GM18858 (cell line): ENCODE data around the gene CD3D.

ENCODE experiments used
- ATAC-seq: cut with Tn5 transposase; IDR thresholded peaks from one replicate; pipeline ENCODE4 v1.9.1; 2021; ENCODE audit not compliant: unreplicated experiment

The CD3D gene

DNA sequence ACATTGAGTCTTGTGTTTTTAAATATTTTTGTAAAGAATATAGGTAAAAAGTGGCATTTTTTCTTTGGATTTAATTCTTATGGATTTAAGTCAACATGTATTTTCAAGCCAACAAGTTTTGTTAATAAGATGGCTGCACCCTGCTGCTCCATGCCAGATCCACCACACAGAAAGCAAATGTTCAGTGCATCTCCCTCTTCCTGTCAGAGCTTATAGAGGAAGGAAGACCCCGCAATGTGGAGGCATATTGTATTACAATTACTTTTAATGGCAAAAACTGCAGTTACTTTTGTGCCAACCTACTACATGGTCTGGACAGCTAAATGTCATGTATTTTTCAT lies 38.3 kb downstream of the CD3D start:
- no peak for ATAC-seq

GRCh38 chr11:118301600-118302195 lies 40.8 kb downstream of the CD3D start:
- ATAC-seq: no peak

- no peak for ATAC-seq
Measured at GRCh38 chr11:118295815-118296454, 46.6 kb downstream of the CD3D start.

DNA sequence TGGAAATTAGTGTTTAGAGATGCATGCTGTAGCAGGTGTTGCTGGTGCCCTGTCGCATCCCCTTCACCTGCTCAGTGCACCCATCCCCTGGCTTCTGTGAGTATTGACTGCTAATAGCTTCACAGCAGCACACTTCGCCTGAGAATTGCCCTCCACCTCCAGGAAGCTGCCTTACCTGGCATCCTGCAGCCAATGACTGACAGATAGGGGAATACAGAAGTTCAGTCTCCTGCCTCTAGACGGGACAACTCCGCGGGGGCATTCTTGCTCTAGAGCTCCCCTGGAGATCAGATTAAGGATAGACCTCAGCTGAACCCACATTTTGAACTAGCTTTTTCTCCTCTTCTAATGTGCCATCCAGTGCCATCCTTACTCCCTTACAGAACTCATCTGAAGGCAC lies 47.3 kb downstream of the CD3D start:
- ATAC-seq: no peak

DNA sequence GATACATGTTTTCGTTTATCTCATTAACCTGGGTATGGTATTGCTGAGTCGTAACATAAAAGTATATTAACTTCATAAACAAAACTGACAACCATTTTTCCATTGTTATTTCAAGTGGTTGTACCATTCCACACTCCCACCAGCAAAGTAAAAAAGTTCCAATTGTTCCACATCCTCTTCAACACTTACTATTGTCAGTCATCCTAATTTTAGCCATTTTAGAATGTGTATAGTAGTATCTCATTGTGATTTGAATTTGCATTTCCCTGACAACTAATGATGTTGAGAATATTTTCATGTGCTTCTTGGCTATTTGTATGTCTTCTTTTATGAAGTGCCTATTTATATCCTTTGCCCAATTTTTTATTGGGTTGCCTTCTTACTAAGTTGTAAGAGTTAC lies 48.5 kb downstream of the CD3D start:
- ATAC-seq: no peak

- ATAC-seq: no peak
Measured at GRCh38 chr11:118291477-118292135, 50.9 kb downstream of the CD3D start.

DNA sequence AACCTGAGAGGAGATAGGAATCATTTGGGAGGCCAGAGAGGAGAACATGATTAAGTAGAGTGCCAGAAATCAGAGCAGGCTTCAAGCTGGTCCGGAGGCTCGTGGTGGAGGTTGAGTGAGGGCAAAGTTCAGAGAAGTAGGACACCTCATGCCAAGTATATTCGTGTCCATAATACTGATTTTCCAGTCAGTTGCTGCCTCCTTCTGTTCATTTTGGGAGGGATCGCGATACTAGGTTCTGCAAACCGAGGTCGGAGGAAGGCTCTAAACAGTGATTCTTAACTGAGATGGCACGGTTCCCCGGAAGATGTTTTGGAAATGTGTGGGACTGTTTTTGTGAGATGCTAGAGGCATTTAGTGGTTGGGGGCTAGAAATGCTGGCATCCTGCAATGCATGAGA lies 51.6 kb downstream of the CD3D start:
- no peak for ATAC-seq

- no peak for ATAC-seq
Measured at GRCh38 chr11:118289401-118289800, 53.1 kb downstream of the CD3D start.
